Activated naive CD8-positive, alpha-beta T cell treated with anti-CD3 and anti-CD28 coated beads, Interleukin-2, amount 10 ng/mL, durations not matched to agents 7 days and 5 days (primary cell): ENCODE data around the gene KRT82. TPM values are rescaled to one million over a fixed set of nuclear protein-coding genes. Genes with fewer than 3 reads are reported as not detected.
"Not testable (repeated sequence)": the region's sequence is repeated elsewhere in the genome, so short reads cannot be mapped to it uniquely, and the experiment has no call there.

Experiments
- ATAC-seq: fragments of 150-1000 bp; cut with Tn5 transposase; one replicate; pipeline ENCODE4 v1.10.0; 2021; ENCODE audit warnings: low read depth, moderate library complexity
- POLR2A ChIA-PET: fragments of 350-600 bp; sonication (Branson Sonifier 250); formaldehyde crosslinking; loops from one replicate; lab custom pipeline; 2021; ENCODE audit warnings: antibody characterized with exemption; lab: Charles Lee
- DNase-seq: peaks from one replicate; pipeline ENCODE4 v3.0.0; 2021
- H3K27ac Mint-ChIP-seq: one replicate; pipeline ENCODE4 v1.8.0; 2022; ENCODE audit warnings: mild to moderate bottlenecking, mixed read lengths
- H3K27me3 Mint-ChIP-seq: one replicate; pipeline ENCODE4 v1.8.0; 2022; ENCODE audit warnings: mild to moderate bottlenecking, moderate library complexity, mixed read lengths
- H3K36me3 Mint-ChIP-seq: one replicate; pipeline ENCODE4 v1.8.0; 2021; ENCODE audit warnings: mild to moderate bottlenecking, mixed read lengths
- H3K4me1 Mint-ChIP-seq: one replicate; pipeline ENCODE4 v1.8.0; 2021; ENCODE audit warnings: mixed read lengths
- H3K4me3 Mint-ChIP-seq: one replicate; pipeline ENCODE4 v1.8.0; 2022; ENCODE audit warnings: mild to moderate bottlenecking, moderate library complexity, mixed read lengths
- H3K9me3 Mint-ChIP-seq: one replicate; pipeline ENCODE4 v1.8.0; 2021; ENCODE audit warnings: mixed read lengths
- total RNA-seq, 2 experiments: library from RNA; stranded (reverse); gene quantifications; one replicate each; pipeline ENCODE4 v1.2.3, GENCODE V29; 2021

The KRT82 gene
- total RNA-seq, 2 experiments from 2014 or later: not detected

GRCh38 chr12:52353766-52354165 is 52.4 kb downstream of the KRT82 start:
- no peaks in the 10 kb centered on the region for H3K36me3 Mint-ChIP-seq
- peak; percentile 25 for DNase-seq
- no peak overlapping the region for H3K4me3 Mint-ChIP-seq
- POLR2A ChIA-PET: no interaction called here
- H3K27me3 Mint-ChIP-seq: peaks cover 31% of the 10 kb centered on the region
- no peaks in the 10 kb centered on the region for H3K9me3 Mint-ChIP-seq
- ATAC-seq: no peak
- no peak overlapping the region for H3K27ac Mint-ChIP-seq
- peaks cover 26% of the 10 kb centered on the region for H3K4me1 Mint-ChIP-seq

- DNase-seq (peak; percentile 8), ATAC-seq (no peak)
- no peak overlapping the region for H3K27ac Mint-ChIP-seq
- POLR2A ChIA-PET: interaction anchor here (1.0 kb wide), 1 partner anchor 8 kb away, joined by 3 read pairs; no protein-coding TSS in a partner anchor
- peaks cover 19% of the 10 kb centered on the region for H3K4me1 Mint-ChIP-seq
- no peaks in the 10 kb centered on the region for H3K9me3 Mint-ChIP-seq
- H3K27me3 Mint-ChIP-seq: peaks cover 34% of the 10 kb centered on the region
- H3K4me3 Mint-ChIP-seq: no peak overlapping the region
- H3K36me3 Mint-ChIP-seq: no peaks in the 10 kb centered on the region
These were observed 53.2 kb downstream of the KRT82 start for GRCh38 chr12:52352951-52353350.

GRCh38 chr12:52351196-52352059 is 54.7 kb downstream of the KRT82 start:
- Mint-ChIP-seq H3K27ac (no peak overlapping the region), H3K9me3 (no peaks in the 10 kb centered on the region), H3K36me3 (no peaks in the 10 kb centered on the region), H3K4me3 (peak overlapping the region; percentile 53), H3K27me3 (peaks cover 31% of the 10 kb centered on the region), H3K4me1 (peaks cover 14% of the 10 kb centered on the region)
- DNase-seq: no peak
- POLR2A ChIA-PET: no interaction called here
- ATAC-seq: peak; percentile 85

- DNase-seq: no peak
- peaks cover 14% of the 10 kb centered on the region for H3K4me1 Mint-ChIP-seq
- no peaks in the 10 kb centered on the region for H3K36me3 Mint-ChIP-seq
- no peak overlapping the region for H3K27ac Mint-ChIP-seq
- peaks cover 30% of the 10 kb centered on the region for H3K27me3 Mint-ChIP-seq
- no peak for ATAC-seq
- no peak overlapping the region for H3K4me3 Mint-ChIP-seq
- POLR2A ChIA-PET: no interaction called here
- no peaks in the 10 kb centered on the region for H3K9me3 Mint-ChIP-seq
These were observed 55.3 kb downstream of the KRT82 start for GRCh38 chr12:52350786-52351185.

- Mint-ChIP-seq H3K27ac (no peak overlapping the region), H3K27me3 (peaks cover 30% of the 10 kb centered on the region), H3K4me3 (no peak overlapping the region), H3K36me3 (no peaks in the 10 kb centered on the region), H3K4me1 (peaks cover 14% of the 10 kb centered on the region), H3K9me3 (no peaks in the 10 kb centered on the region)
- DNase-seq (no peak), ATAC-seq (no peak)
- POLR2A ChIA-PET: no interaction called here
These were observed 56.0 kb downstream of the KRT82 start for GRCh38 chr12:52350021-52350620.

- H3K4me1 Mint-ChIP-seq: peaks cover 14% of the 10 kb centered on the region
- ATAC-seq (no peak), DNase-seq (no peak)
- H3K9me3 Mint-ChIP-seq: no peaks in the 10 kb centered on the region
- H3K36me3 Mint-ChIP-seq: no peaks in the 10 kb centered on the region
- no peak overlapping the region for H3K4me3 Mint-ChIP-seq
- H3K27me3 Mint-ChIP-seq: peaks cover 27% of the 10 kb centered on the region
- no peak overlapping the region for H3K27ac Mint-ChIP-seq
- POLR2A ChIA-PET: no interaction called here
These were observed 56.9 kb downstream of the KRT82 start for GRCh38 chr12:52349196-52349595.

- H3K36me3 Mint-ChIP-seq: no peaks in the 10 kb centered on the region
- POLR2A ChIA-PET: interaction anchor here (0.6 to 1.1 kb wide), 2 partner anchors 28 to 389 kb away, joined by 3 read pairs; no protein-coding TSS in a partner anchor
- H3K27me3 Mint-ChIP-seq: peaks cover 19% of the 10 kb centered on the region
- no peak overlapping the region for H3K27ac Mint-ChIP-seq
- ATAC-seq (no peak), DNase-seq (no peak)
- no peaks in the 10 kb centered on the region for H3K9me3 Mint-ChIP-seq
- H3K4me1 Mint-ChIP-seq: peaks cover 11% of the 10 kb centered on the region
- no peak overlapping the region for H3K4me3 Mint-ChIP-seq
These were observed 58.3 kb downstream of the KRT82 start for GRCh38 chr12:52347551-52348510.

- Mint-ChIP-seq H3K36me3 (no peaks in the 10 kb centered on the region), H3K4me3 (no peak overlapping the region), H3K4me1 (peaks cover 7% of the 10 kb centered on the region), H3K27ac (no peak overlapping the region), H3K9me3 (no peaks in the 10 kb centered on the region), H3K27me3 (peaks cover 17% of the 10 kb centered on the region)
- POLR2A ChIA-PET: interaction anchor here (1.1 kb wide), 1 partner anchor 28 kb away, joined by 3 read pairs; no protein-coding TSS in a partner anchor
- ATAC-seq (no peak), DNase-seq (no peak)
These were observed 59.1 kb downstream of the KRT82 start for GRCh38 chr12:52347016-52347415.

GRCh38 chr12:52346593-52346992 is 59.5 kb downstream of the KRT82 start:
- Mint-ChIP-seq H3K4me1 (peaks cover 4% of the 10 kb centered on the region), H3K9me3 (no peaks in the 10 kb centered on the region), H3K4me3 (no peak overlapping the region), H3K36me3 (no peaks in the 10 kb centered on the region), H3K27me3 (peaks cover 17% of the 10 kb centered on the region), H3K27ac (no peak overlapping the region)
- DNase-seq (no peak), ATAC-seq (no peak)
- POLR2A ChIA-PET: no interaction called here

- H3K36me3 Mint-ChIP-seq, H3K27ac Mint-ChIP-seq, H3K4me1 Mint-ChIP-seq, H3K9me3 Mint-ChIP-seq, DNase-seq, ATAC-seq, POLR2A ChIA-PET, H3K4me3 Mint-ChIP-seq: not testable (repeated sequence)
- peaks cover 15% of the 10 kb centered on the region for H3K27me3 Mint-ChIP-seq
These were observed 61.1 kb downstream of the KRT82 start for GRCh38 chr12:52345041-52345440.

- H3K27ac Mint-ChIP-seq: no peak overlapping the region
- H3K9me3 Mint-ChIP-seq: no peaks in the 10 kb centered on the region
- POLR2A ChIA-PET: no interaction called here
- no peak overlapping the region for H3K4me3 Mint-ChIP-seq
- DNase-seq (no peak), ATAC-seq (no peak)
- no peaks in the 10 kb centered on the region for H3K4me1 Mint-ChIP-seq
- no peaks in the 10 kb centered on the region for H3K36me3 Mint-ChIP-seq
- H3K27me3 Mint-ChIP-seq: peaks cover 16% of the 10 kb centered on the region
These were observed 62.0 kb downstream of the KRT82 start for GRCh38 chr12:52344111-52344510.
